WI38 (cell line): ENCODE results near the gene ATG4D.
A peak's percentile ranks its signal among the peaks of the same experiment; 100 is the strongest.

Source experiments
- H3K4me3 ChIP-seq: 2 replicates; pipeline ENCODE4 v1.5.1; 2011; ENCODE audit warnings: low read depth, mild to moderate bottlenecking, control low read depth, low read length
- CTCF ChIP-seq: IDR thresholded peaks from 2 replicates; pipeline ENCODE4 v1.5.1; 2012; ENCODE audit warnings: low read depth, mild to moderate bottlenecking, control low read depth, low read length

ATG4D gene

GRCh38 chr19:10503002-10503789 lies 40.5 kb upstream of the ATG4D start, which contains the start of gene KEAP1:
Gene KEAP1, minus strand, starts transcription at chr19:10503356. Its CDS starts 3,323 bp downstream, at chr19:10500033.
- no peak for TF ChIP-seq CTCF
- peak within 1 kb of the TSS; percentile 88 for H3K4me3 ChIP-seq

- H3K4me3 ChIP-seq: no peak overlapping the region
- TF ChIP-seq CTCF: peak; percentile 77
Observed at GRCh38 chr19:10505583-10506229, 38.0 kb upstream of the ATG4D start.

GRCh38 chr19:10508036-10508435 lies 35.7 kb upstream of the ATG4D start:
- TF ChIP-seq CTCF: no peak
- no peak overlapping the region for H3K4me3 ChIP-seq

- TF ChIP-seq CTCF: no peak
Observed at GRCh38 chr19:10508707-10509106, 35.0 kb upstream of the ATG4D start.

GRCh38 chr19:10510301-10510802 lies 33.4 kb upstream of the ATG4D start:
- peak; percentile 86 for TF ChIP-seq CTCF
- no peak overlapping the region for H3K4me3 ChIP-seq

More at GRCh38 chr19:10508707-10509106, 35.0 kb upstream of the ATG4D start:
- H3K4me3 ChIP-seq: no peak overlapping the region

- H3K4me3 ChIP-seq: no peak overlapping the region
- no peak for TF ChIP-seq CTCF
Observed at GRCh38 chr19:10513223-10513622, 30.5 kb upstream of the ATG4D start.
